ENCODE measurements around the gene HSP90AA1. TPM values are rescaled to one million over a fixed set of nuclear protein-coding genes. Genes with fewer than 3 reads are reported as not detected.

Gene HSP90AA1
- total RNA-seq, 1 donor from 2014 or later, result 74.6 TPM

- H3K4me1 ChIP-seq (ENCODE audit: control insufficient read depth in 3 of 3, insufficient read depth in 3 of 3, low read length in 3 of 3), result peaks cover 5 to 11% (median 6%) of the 10 kb centered on the region in 3 donors
- no peaks in the 10 kb centered on the region for H3K36me3 ChIP-seq (ENCODE audit: control insufficient read depth in 3 of 3, insufficient read depth in 3 of 3, low read length in 3 of 3)
- H3K27ac ChIP-seq (ENCODE audit: low read depth, low read length), result no peak overlapping the region
- no peaks in the 10 kb centered on the region for H3K9me3 ChIP-seq (ENCODE audit: control insufficient read depth in 3 of 3, low read length in 3 of 3)
- no peak overlapping the region for H3K4me3 ChIP-seq (ENCODE audit: low read length in 3 of 3)
- no peak overlapping the region for H3K9ac ChIP-seq (ENCODE audit: low read depth in 1 of 3, low read length in 3 of 3)
- H3K27me3 ChIP-seq (ENCODE audit: control insufficient read depth in 3 of 3, insufficient read depth in 3 of 3, low read length in 3 of 3), result no peaks in the 10 kb centered on the region
These were observed 8.5 kb upstream of the HSP90AA1 start for GRCh38 chr14:102095231-102095870.

GRCh38 chr14:102094101-102094500 lies 7.3 kb upstream of the HSP90AA1 start:
- Histone ChIP-seq H3K27me3 (ENCODE audit: control insufficient read depth in 3 of 3, insufficient read depth in 3 of 3, low read length in 3 of 3) (no peaks in the 10 kb centered on the region), H3K27ac (ENCODE audit: low read depth, low read length) (no peak overlapping the region), H3K4me3 (ENCODE audit: low read length in 3 of 3) (no peak overlapping the region), H3K4me1 (ENCODE audit: control insufficient read depth in 3 of 3, insufficient read depth in 3 of 3, low read length in 3 of 3) (peaks cover 5 to 11% (median 6%) of the 10 kb centered on the region in 3 donors), H3K9ac (ENCODE audit: low read depth in 1 of 3, low read length in 3 of 3) (no peak overlapping the region), H3K9me3 (ENCODE audit: control insufficient read depth in 3 of 3, low read length in 3 of 3) (no peaks in the 10 kb centered on the region), H3K36me3 (ENCODE audit: control insufficient read depth in 3 of 3, insufficient read depth in 3 of 3, low read length in 3 of 3) (no peaks in the 10 kb centered on the region)

GRCh38 chr14:102092806-102093205 lies 6.0 kb upstream of the HSP90AA1 start:
- Histone ChIP-seq H3K4me1 (ENCODE audit: control insufficient read depth in 3 of 3, insufficient read depth in 3 of 3, low read length in 3 of 3) (peaks cover 10 to 21% (median 14%) of the 10 kb centered on the region in 3 donors), H3K4me3 (ENCODE audit: low read length in 3 of 3) (no peak overlapping the region), H3K36me3 (ENCODE audit: control insufficient read depth in 3 of 3, insufficient read depth in 3 of 3, low read length in 3 of 3) (no peaks in the 10 kb centered on the region), H3K9me3 (ENCODE audit: control insufficient read depth in 3 of 3, low read length in 3 of 3) (no peaks in the 10 kb centered on the region), H3K9ac (ENCODE audit: low read depth in 1 of 3, low read length in 3 of 3) (no peak overlapping the region), H3K27ac (ENCODE audit: low read depth, low read length) (no peak overlapping the region), H3K27me3 (ENCODE audit: control insufficient read depth in 3 of 3, insufficient read depth in 3 of 3, low read length in 3 of 3) (no peaks in the 10 kb centered on the region)

GRCh38 chr14:102090713-102091112 lies 3.9 kb upstream of the HSP90AA1 start:
- Histone ChIP-seq H3K4me3 (ENCODE audit: low read length in 3 of 3) (no peak overlapping the region), H3K4me1 (ENCODE audit: control insufficient read depth in 3 of 3, insufficient read depth in 3 of 3, low read length in 3 of 3) (peaks cover 9 to 13% (median 11%) of the 10 kb centered on the region in 3 donors), H3K27ac (ENCODE audit: low read depth, low read length) (no peak overlapping the region), H3K27me3 (ENCODE audit: control insufficient read depth in 3 of 3, insufficient read depth in 3 of 3, low read length in 3 of 3) (no peaks in the 10 kb centered on the region), H3K36me3 (ENCODE audit: control insufficient read depth in 3 of 3, insufficient read depth in 3 of 3, low read length in 3 of 3) (peaks cover under 1 to 4% (median under 1%) of the 10 kb centered on the region in 3 donors), H3K9ac (ENCODE audit: low read depth in 1 of 3, low read length in 3 of 3) (no peak overlapping the region), H3K9me3 (ENCODE audit: control insufficient read depth in 3 of 3, low read length in 3 of 3) (no peaks in the 10 kb centered on the region)

GRCh38 chr14:102089621-102090343 lies 2.9 kb upstream of the HSP90AA1 start:
- H3K27me3 ChIP-seq (ENCODE audit: control insufficient read depth in 3 of 3, insufficient read depth in 3 of 3, low read length in 3 of 3), result no peaks in the 10 kb centered on the region
- H3K27ac ChIP-seq (ENCODE audit: low read depth, low read length), result no peak overlapping the region
- H3K9ac ChIP-seq (ENCODE audit: low read depth in 1 of 3, low read length in 3 of 3), result no peak overlapping the region
- H3K4me3 ChIP-seq (ENCODE audit: low read length in 3 of 3), result no peak overlapping the region
- peaks cover 18 to 21% (median 20%) of the 10 kb centered on the region in 3 donors for H3K4me1 ChIP-seq (ENCODE audit: control insufficient read depth in 3 of 3, insufficient read depth in 3 of 3, low read length in 3 of 3)
- peaks cover 10 to 14% (median 10%) of the 10 kb centered on the region in 3 donors for H3K36me3 ChIP-seq (ENCODE audit: control insufficient read depth in 3 of 3, insufficient read depth in 3 of 3, low read length in 3 of 3)
- no peaks in the 10 kb centered on the region for H3K9me3 ChIP-seq (ENCODE audit: control insufficient read depth in 3 of 3, low read length in 3 of 3)

- H3K27ac ChIP-seq (ENCODE audit: low read depth, low read length), result peak overlapping the region; percentile 96
- H3K27me3 ChIP-seq (ENCODE audit: control insufficient read depth in 3 of 3, insufficient read depth in 3 of 3, low read length in 3 of 3), result no peaks in the 10 kb centered on the region
- peaks cover 21 to 29% (median 24%) of the 10 kb centered on the region in 3 donors for H3K36me3 ChIP-seq (ENCODE audit: control insufficient read depth in 3 of 3, insufficient read depth in 3 of 3, low read length in 3 of 3)
- H3K4me3 ChIP-seq (ENCODE audit: low read length in 3 of 3), result peak overlapping the region; percentile 79 to 86 (median 80)
- H3K9me3 ChIP-seq (ENCODE audit: control insufficient read depth in 3 of 3, low read length in 3 of 3), result no peaks in the 10 kb centered on the region
- peaks cover 19 to 32% (median 21%) of the 10 kb centered on the region in 3 donors for H3K4me1 ChIP-seq (ENCODE audit: control insufficient read depth in 3 of 3, insufficient read depth in 3 of 3, low read length in 3 of 3)
- H3K9ac ChIP-seq (ENCODE audit: low read depth in 1 of 3, low read length in 3 of 3), result peak overlapping the region; percentile 57 to 96 (median 93)
These were observed 1.4 kb upstream of the HSP90AA1 start for GRCh38 chr14:102088012-102088792.

GRCh38 chr14:102087762-102088011 lies 843 bp upstream of the HSP90AA1 start:
- Histone ChIP-seq H3K9me3 (ENCODE audit: control insufficient read depth in 3 of 3, low read length in 3 of 3) (no peaks in the 10 kb centered on the region), H3K27me3 (ENCODE audit: control insufficient read depth in 3 of 3, insufficient read depth in 3 of 3, low read length in 3 of 3) (no peaks in the 10 kb centered on the region), H3K36me3 (ENCODE audit: control insufficient read depth in 3 of 3, insufficient read depth in 3 of 3, low read length in 3 of 3) (peaks cover 24 to 35% (median 29%) of the 10 kb centered on the region in 3 donors), H3K27ac (ENCODE audit: low read depth, low read length) (peak overlapping the region; percentile 96), H3K9ac (ENCODE audit: low read depth in 1 of 3, low read length in 3 of 3) (peak overlapping the region; percentile 93 to 96 (median 94)), H3K4me1 (ENCODE audit: control insufficient read depth in 3 of 3, insufficient read depth in 3 of 3, low read length in 3 of 3) (peaks cover 19 to 38% (median 21%) of the 10 kb centered on the region in 3 donors), H3K4me3 (ENCODE audit: low read length in 3 of 3) (peak overlapping the region; percentile 79 to 86 (median 80))

- H3K4me3 ChIP-seq (ENCODE audit: low read length in 3 of 3), result peak overlapping the region in 2 of 3 donors; percentile 76 to 82
- peaks cover 31 to 45% (median 39%) of the 10 kb centered on the region in 3 donors for H3K36me3 ChIP-seq (ENCODE audit: control insufficient read depth in 3 of 3, insufficient read depth in 3 of 3, low read length in 3 of 3)
- H3K27ac ChIP-seq (ENCODE audit: low read depth, low read length), result peak overlapping the region; percentile 96
- H3K4me1 ChIP-seq (ENCODE audit: control insufficient read depth in 3 of 3, insufficient read depth in 3 of 3, low read length in 3 of 3), result peaks cover 21 to 38% (median 22%) of the 10 kb centered on the region in 3 donors
- peak overlapping the region; percentile 86 to 90 (median 89) for H3K9ac ChIP-seq (ENCODE audit: low read depth in 1 of 3, low read length in 3 of 3)
- H3K9me3 ChIP-seq (ENCODE audit: control insufficient read depth in 3 of 3, low read length in 3 of 3), result no peaks in the 10 kb centered on the region
- no peaks in the 10 kb centered on the region for H3K27me3 ChIP-seq (ENCODE audit: control insufficient read depth in 3 of 3, insufficient read depth in 3 of 3, low read length in 3 of 3)
These were observed 204 bp downstream of the HSP90AA1 start for GRCh38 chr14:102086709-102086971.

- Histone ChIP-seq H3K4me3 (ENCODE audit: low read length in 3 of 3) (peak overlapping the region; percentile 76 to 88 (median 82)), H3K36me3 (ENCODE audit: control insufficient read depth in 3 of 3, insufficient read depth in 3 of 3, low read length in 3 of 3) (peaks cover 34 to 50% (median 44%) of the 10 kb centered on the region in 3 donors), H3K4me1 (ENCODE audit: control insufficient read depth in 3 of 3, insufficient read depth in 3 of 3, low read length in 3 of 3) (peaks cover 21 to 38% (median 22%) of the 10 kb centered on the region in 3 donors), H3K27me3 (ENCODE audit: control insufficient read depth in 3 of 3, insufficient read depth in 3 of 3, low read length in 3 of 3) (no peaks in the 10 kb centered on the region), H3K9ac (ENCODE audit: low read depth in 1 of 3, low read length in 3 of 3) (peak overlapping the region; percentile 86 to 90 (median 89)), H3K9me3 (ENCODE audit: control insufficient read depth in 3 of 3, low read length in 3 of 3) (no peaks in the 10 kb centered on the region), H3K27ac (ENCODE audit: low read depth, low read length) (peak overlapping the region; percentile 96)
These were observed 716 bp downstream of the HSP90AA1 start for GRCh38 chr14:102085948-102086708.

Data from skeletal muscle tissue (tissue), 4 donors.